ENCODE results near the gene CCSER2. TPM values are rescaled to one million over a fixed set of nuclear protein-coding genes. Genes with fewer than 3 reads are reported as not detected.
"Not testable (repeated sequence)": the region's sequence is repeated elsewhere in the genome, so short reads cannot be mapped to it uniquely, and the experiment has no call there.

The CCSER2 gene
- total RNA-seq, 3 donors from 2014 or later = 49.8 to 61.2 (median 49.9) TPM

DNA sequence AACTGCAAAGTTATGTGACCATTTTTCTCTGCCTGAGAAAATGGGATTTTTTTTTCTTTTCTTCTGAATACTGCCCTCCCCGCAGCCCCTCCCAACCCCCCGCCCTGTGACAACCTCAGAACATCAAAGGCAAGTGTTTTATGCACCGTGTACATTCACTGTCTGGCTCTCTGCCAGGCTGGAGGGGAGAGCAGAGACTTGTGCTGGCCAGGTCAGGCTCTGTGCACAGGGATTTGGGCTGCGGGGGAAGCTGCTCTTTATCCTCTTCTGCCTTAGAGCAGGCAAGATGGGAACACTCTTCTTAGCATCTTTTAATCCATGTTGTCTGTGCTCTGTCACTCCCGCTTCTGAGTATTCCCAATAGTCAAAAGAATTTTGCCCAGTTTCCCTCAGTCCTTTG, 195.1 kb downstream of the CCSER2 start:
- Histone ChIP-seq H3K27me3 (no peaks in the 10 kb centered on the region), H3K4me3 (no peak overlapping the region), H3K27ac (no peak overlapping the region), H3K36me3 (no peaks in the 10 kb centered on the region), H3K9me3 (peaks cover 0 to 6% of the 10 kb centered on the region in 2 donors), H3K4me1 (no peaks in the 10 kb centered on the region)
- intact Hi-C loops (cut with DNase I; ENCODE audit: low total_unique reads) = no loop called here
- DNase-seq (ENCODE audit: low spot score in 2 of 2) = no peak
- no peak for TF ChIP-seq POLR2A (IDR thresholded peaks at IDR 0.05)
- TF ChIP-seq, protein P1, sequence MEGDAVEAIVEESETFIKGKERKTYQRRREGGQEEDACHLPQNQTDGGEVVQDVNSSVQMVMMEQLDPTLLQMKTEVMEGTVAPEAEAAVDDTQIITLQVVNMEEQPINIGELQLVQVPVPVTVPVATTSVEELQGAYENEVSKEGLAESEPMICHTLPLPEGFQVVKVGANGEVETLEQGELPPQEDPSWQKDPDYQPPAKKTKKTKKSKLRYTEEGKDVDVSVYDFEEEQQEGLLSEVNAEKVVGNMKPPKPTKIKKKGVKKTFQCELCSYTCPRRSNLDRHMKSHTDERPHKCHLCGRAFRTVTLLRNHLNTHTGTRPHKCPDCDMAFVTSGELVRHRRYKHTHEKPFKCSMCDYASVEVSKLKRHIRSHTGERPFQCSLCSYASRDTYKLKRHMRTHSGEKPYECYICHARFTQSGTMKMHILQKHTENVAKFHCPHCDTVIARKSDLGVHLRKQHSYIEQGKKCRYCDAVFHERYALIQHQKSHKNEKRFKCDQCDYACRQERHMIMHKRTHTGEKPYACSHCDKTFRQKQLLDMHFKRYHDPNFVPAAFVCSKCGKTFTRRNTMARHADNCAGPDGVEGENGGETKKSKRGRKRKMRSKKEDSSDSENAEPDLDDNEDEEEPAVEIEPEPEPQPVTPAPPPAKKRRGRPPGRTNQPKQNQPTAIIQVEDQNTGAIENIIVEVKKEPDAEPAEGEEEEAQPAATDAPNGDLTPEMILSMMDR (IDR thresholded peaks at IDR 0.05) = no peak
- no peak for TF ChIP-seq POLR2AphosphoS5 (IDR thresholded peaks at IDR 0.05)

DNA sequence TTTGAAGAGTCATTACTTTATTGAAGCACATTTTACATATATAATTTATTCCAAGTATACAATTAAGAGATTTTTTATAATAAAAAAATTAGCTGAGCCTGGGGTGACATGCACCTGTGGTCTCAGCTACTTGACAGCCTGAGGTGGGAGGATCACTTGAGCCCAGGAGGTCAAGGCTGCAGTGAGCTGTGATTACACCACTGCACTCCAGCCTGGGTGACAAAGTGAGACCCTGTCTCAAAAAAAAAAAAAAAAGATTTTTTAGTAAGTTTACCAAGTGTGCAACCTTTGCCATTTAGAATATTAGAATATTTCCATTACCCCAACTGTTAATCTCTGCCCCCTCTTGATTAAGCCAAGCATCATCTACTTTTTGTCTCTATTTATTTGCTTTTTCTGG, 196.0 kb downstream of the CCSER2 start:
- Histone ChIP-seq H3K4me3 (no peak overlapping the region), H3K4me1 (no peaks in the 10 kb centered on the region), H3K36me3 (no peaks in the 10 kb centered on the region), H3K27ac (no peak overlapping the region), H3K27me3 (no peaks in the 10 kb centered on the region), H3K9me3 (peaks cover 0 to 6% of the 10 kb centered on the region in 2 donors)
- intact Hi-C loops (cut with DNase I; ENCODE audit: low total_unique reads) = no loop called here
- DNase-seq (ENCODE audit: low spot score in 2 of 2) = no peak
- TF ChIP-seq POLR2A (IDR thresholded peaks at IDR 0.05) (no peak), POLR2AphosphoS5 (IDR thresholded peaks at IDR 0.05) (no peak)
- TF ChIP-seq, protein P1 (IDR thresholded peaks at IDR 0.05) = no peak

DNA sequence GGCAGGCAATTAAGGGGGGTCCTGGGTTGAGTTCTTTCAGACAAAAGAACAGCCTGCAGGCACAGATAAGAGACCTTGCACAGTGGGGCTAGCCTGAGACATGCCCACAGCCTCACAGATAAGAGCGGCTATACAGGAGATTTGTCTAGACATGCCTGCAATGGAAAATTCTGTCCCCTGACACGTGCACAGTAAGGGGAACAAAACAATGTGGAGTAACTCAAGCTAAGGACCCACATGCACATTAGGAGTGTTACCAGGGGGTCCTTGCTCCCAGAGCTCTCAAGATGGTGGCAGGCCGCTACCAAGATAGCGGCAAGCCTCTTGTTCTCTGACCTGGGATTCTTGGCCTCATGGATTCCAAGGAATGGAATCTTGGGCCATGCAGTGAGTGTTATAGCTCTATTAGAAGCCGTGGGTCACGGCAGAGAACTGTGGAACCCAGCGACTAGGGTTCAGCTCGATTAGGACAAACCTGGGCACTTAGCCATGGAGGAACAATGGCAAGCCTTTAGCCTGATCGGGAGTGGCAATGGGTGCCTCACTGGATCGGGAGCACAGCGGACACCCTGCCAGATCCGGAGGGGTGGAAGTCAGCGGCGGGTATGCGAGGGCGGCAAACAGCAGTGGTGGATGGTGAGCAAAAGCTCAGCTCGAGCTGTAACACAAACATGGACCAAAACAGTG, 196.9 kb downstream of the CCSER2 start:
- DNase-seq (ENCODE audit: low spot score in 2 of 2) = no peak
- Histone ChIP-seq H3K36me3 (no peaks in the 10 kb centered on the region), H3K9me3 (peaks cover 0 to 6% of the 10 kb centered on the region in 2 donors), H3K4me3 (no peak overlapping the region), H3K4me1 (no peaks in the 10 kb centered on the region), H3K27ac (no peak overlapping the region), H3K27me3 (no peaks in the 10 kb centered on the region)
- TF ChIP-seq POLR2AphosphoS5 (IDR thresholded peaks at IDR 0.05) (no peak), POLR2A (IDR thresholded peaks at IDR 0.05) (no peak)
- TF ChIP-seq, protein P1 (IDR thresholded peaks at IDR 0.05) = no peak
- intact Hi-C loops (cut with DNase I; ENCODE audit: low total_unique reads) = no loop called here

DNA sequence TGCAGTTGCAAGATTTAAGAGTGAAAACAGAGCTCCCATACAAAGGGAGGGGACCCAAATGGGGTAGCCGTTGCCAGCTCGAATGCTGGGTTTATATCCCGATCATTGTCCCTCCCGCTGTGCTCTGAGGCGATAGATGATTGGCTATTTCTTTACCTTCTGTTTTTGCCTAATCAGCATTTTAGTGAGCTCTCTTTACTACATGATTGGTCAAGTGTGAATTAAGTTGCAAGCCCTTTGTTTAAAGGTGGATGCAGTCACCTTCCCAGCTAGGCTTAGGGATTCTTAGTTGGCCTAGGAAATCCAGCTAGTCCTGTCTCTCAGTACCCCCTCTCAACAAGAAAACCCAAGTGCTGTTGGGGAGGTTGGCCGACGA, 197.4 kb downstream of the CCSER2 start:
- H3K4me3 ChIP-seq; H3K4me1 ChIP-seq; H3K36me3 ChIP-seq; DNase-seq (ENCODE audit: low spot score in 2 of 2); H3K9me3 ChIP-seq; intact Hi-C loops (cut with DNase I; ENCODE audit: low total_unique reads); H3K27ac ChIP-seq; H3K27me3 ChIP-seq: not testable (repeated sequence)

DNA sequence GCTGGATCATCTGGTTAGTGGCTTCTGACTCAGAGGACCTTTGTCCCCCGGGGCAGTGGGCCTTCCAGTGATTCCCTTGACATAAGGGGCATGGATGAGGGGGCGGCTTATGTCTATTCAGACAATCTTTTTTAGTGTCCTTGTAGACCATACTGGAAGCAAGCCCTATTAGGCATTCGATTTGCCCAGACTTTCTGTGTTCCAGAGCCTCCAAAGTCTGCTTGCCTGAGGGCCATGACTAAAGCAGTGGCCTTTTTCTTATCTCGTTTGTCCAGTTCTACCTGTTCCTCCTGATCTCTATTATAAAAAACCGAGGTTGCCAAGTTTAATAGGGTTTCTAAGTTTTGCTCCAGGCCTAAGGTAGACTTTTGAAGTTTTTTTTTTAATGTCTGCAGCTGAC, 199.0 kb downstream of the CCSER2 start:
- H3K27me3 ChIP-seq; H3K36me3 ChIP-seq; H3K4me1 ChIP-seq; H3K9me3 ChIP-seq; intact Hi-C loops (cut with DNase I; ENCODE audit: low total_unique reads); H3K4me3 ChIP-seq: not testable (repeated sequence)
- DNase-seq (ENCODE audit: low spot score in 2 of 2) = peak in 1 of 2 donors; percentile 57
- TF ChIP-seq POLR2AphosphoS5 (IDR thresholded peaks at IDR 0.05) = peak in 1 of 3 donors; percentile 44
- H3K27ac ChIP-seq = peak overlapping the region; percentile 41 to 74

DNA sequence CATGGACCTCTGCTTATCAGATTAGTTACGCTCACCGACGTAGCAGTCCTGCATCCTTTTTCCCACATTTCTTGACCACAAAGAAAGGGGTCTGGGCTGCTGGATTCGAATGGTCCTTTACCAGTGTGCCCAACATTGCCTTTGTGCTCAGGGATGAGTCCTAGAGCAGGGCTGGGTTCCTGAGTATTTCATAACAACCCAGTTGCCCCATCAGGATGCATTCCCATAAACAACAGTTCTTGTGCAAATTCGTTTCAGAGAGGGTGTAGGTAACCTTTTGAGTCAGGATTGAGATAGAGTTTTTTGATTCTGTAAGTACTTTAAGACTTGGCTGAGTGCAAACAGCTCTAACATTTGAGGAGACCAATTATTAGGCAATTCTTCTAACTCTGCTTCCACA, 200.1 kb downstream of the CCSER2 start:
- H3K36me3 ChIP-seq; H3K9me3 ChIP-seq; H3K27ac ChIP-seq; H3K4me3 ChIP-seq; H3K27me3 ChIP-seq; intact Hi-C loops (cut with DNase I; ENCODE audit: low total_unique reads); DNase-seq (ENCODE audit: low spot score in 2 of 2); H3K4me1 ChIP-seq: not testable (repeated sequence)

Measured in breast epithelium (tissue), 4 donors.